Pancreas (tissue), 10 donors: ENCODE data around the gene PABPN1L. TPM values are rescaled to one million over a fixed set of nuclear protein-coding genes. Genes with fewer than 3 reads are reported as not detected.

Experiments
- ATAC-seq, 4 donors: fragments of 200-7000 bp; cut with Tn5 transposase; one replicate each; pipeline versions ENCODE4 v1.8.0 to v1.9.1; 2020; ENCODE audit warnings: mild to moderate bottlenecking in 4 of 4, moderate library complexity in 4 of 4
- DNase-seq, 6 donors: peaks; one replicate each; pipeline ENCODE4 v3.0.0-alpha.2; 2020
- FAIRE-seq: peaks from 2 replicates; lab custom pipeline; 2012; peaks lifted over from hg19 to GRCh38; lab: Jason Lieb, UNC
- H3K27ac ChIP-seq, 4 donors: fragments of 200-600 bp; sonication (generic); 1 replicate in 3 of 4; 2 replicates in 1 of 4; pipeline versions ENCODE4 v1.5.0 to v1.8.0; 2020
- H3K27me3 ChIP-seq, 4 donors: fragments of 200-600 bp; one replicate each; pipeline ENCODE4 v1.8.0; 2021
- H3K36me3 ChIP-seq, 3 donors: fragments of 200-600 bp; sonication (generic) in 1 of 3; one replicate each; pipeline versions ENCODE4 v1.5.0 to v1.8.0; 2020 to 2021
- H3K4me1 ChIP-seq, 3 donors: fragments of 200-600 bp; one replicate each; pipeline ENCODE4 v1.8.0; 2021
- H3K4me3 ChIP-seq, 4 donors: fragments of 200-600 bp; sonication (generic) in 2 of 4; one replicate each; pipeline versions ENCODE4 v1.5.0 to v1.8.0; 2020 to 2021
- H3K9me3 ChIP-seq, 4 donors: fragments of 200-600 bp; one replicate each; pipeline ENCODE4 v1.8.0; 2021
- CTCF ChIP-seq, 4 donors: fragments of 200-600 bp; sonication (generic) in 3 of 4; IDR thresholded peaks; one replicate each; pipeline versions ENCODE4 v1.5.0 to v1.8.0; 2021; ENCODE audit warnings: antibody characterized with exemption in 4 of 4
- WGBS, 2 donors: extraction: QIAGEN DNeasy Blood & Tissue Kit; methylation state at CpG; one replicate each; pipeline ENCODE4 v1.1.7; 2013; 5-methylcytosine and 5-hydroxymethylcytosine counted together
- intact Hi-C, 3 donors: fragments of 100-400 bp; cut with DNase I; formaldehyde crosslinking; loops; one replicate each; pipeline versions ENCODE4 v1.11.1 to v1.14.2; 2022
- polyA plus RNA-seq, 2 donors: library from polyadenylated mRNA; stranded (reverse); fragments of 200-250 nt; gene quantifications; one replicate each; pipeline ENCODE4 v1.2.3, GENCODE V29; 2013
- total RNA-seq, 6 donors: library from RNA; stranded (reverse); fragmentation: NEBNext Ultra II Directional in 4 of 6; extraction: Animal tissue kit (Norgen Biotek cat#: 25700) in 4 of 6; gene quantifications; one replicate each; pipeline versions ENCODE4 v1.2.1 to v1.2.4, GENCODE V29; 2021 to 2023
- donor health status: healthy with polysubstance abuse.
- donor health status: DM: no; HTN: no; CAD: no; lungs with moderate emphysema.
- donor health status: DM: no; HTN: no; CAD: no.
- donor health status: control.
- donor health status: control.
- donor health status: Bipolar disorder and iron deficiency.
- donor health status: DM: yes; HTN: yes; CAD: no.
- donor health status: DM: no; HTN: no; CAD: no.
- donor health status: DM: no; HTN: no; CAD: no.
- donor health status: DM: yes; HTN: yes; CAD: no.

Gene PABPN1L
- total and polyA plus RNA-seq, 8 donors: 0.23 to 0.65 (median 0.35) TPM; not detected in 3

GRCh38 chr16:88906535-88907105 is 40.2 kb upstream of the PABPN1L start:
- peaks cover 0 to 20% (median 20%) of the 10 kb centered on the region in 3 donors for H3K4me1 ChIP-seq
- intact Hi-C loops: no loop called here
- FAIRE-seq (no peak), ATAC-seq (no peak), DNase-seq (no peak)
- H3K4me3 ChIP-seq: no peak overlapping the region
- H3K27me3 ChIP-seq: no peaks in the 10 kb centered on the region
- H3K9me3 ChIP-seq: no peaks in the 10 kb centered on the region
- TF ChIP-seq CTCF (IDR thresholded peaks at IDR 0.05): no peak
- no peak overlapping the region for H3K27ac ChIP-seq
- WGBS, 2 donors: 85 to 89% methylated on average over 22 of the region's 22 CpGs
- no peaks in the 10 kb centered on the region for H3K36me3 ChIP-seq

- DNase-seq (no peak), ATAC-seq (no peak), FAIRE-seq (no peak)
- no peaks in the 10 kb centered on the region for H3K9me3 ChIP-seq
- 90% methylated on average over 16 of the region's 16 CpGs for WGBS, 2 donors
- H3K27me3 ChIP-seq: no peaks in the 10 kb centered on the region
- TF ChIP-seq CTCF (IDR thresholded peaks at IDR 0.05): no peak
- intact Hi-C loops: no loop called here
- H3K4me3 ChIP-seq: no peak overlapping the region
- no peaks in the 10 kb centered on the region for H3K36me3 ChIP-seq
- H3K4me1 ChIP-seq: peaks cover 0 to 19% (median 18%) of the 10 kb centered on the region in 3 donors
- no peak overlapping the region for H3K27ac ChIP-seq
Observed at GRCh38 chr16:88906020-88906419, 39.6 kb upstream of the PABPN1L start.

- WGBS, 2 donors: 49 to 70% methylated on average over 6 to 13 of the region's 13 CpGs
- no peaks in the 10 kb centered on the region for H3K27me3 ChIP-seq
- no peak for TF ChIP-seq CTCF (IDR thresholded peaks at IDR 0.05)
- peaks cover 0 to 14% (median 13%) of the 10 kb centered on the region in 3 donors for H3K4me1 ChIP-seq
- no peaks in the 10 kb centered on the region for H3K9me3 ChIP-seq
- H3K36me3 ChIP-seq: no peaks in the 10 kb centered on the region
- peak in 2 of 4 donors; percentile 3 to 5 for ATAC-seq
- intact Hi-C loops: no loop called here
- H3K4me3 ChIP-seq: no peak overlapping the region
- H3K27ac ChIP-seq: no peak overlapping the region
- FAIRE-seq: no peak
- DNase-seq: no peak
Observed at GRCh38 chr16:88905563-88905962, 39.1 kb upstream of the PABPN1L start.

GRCh38 chr16:88904676-88905365 is 38.4 kb upstream of the PABPN1L start:
- WGBS, 2 donors: 79 to 83% methylated on average over 21 of the region's 21 CpGs
- no peak for DNase-seq
- no peak for TF ChIP-seq CTCF (IDR thresholded peaks at IDR 0.05)
- H3K27me3 ChIP-seq: no peaks in the 10 kb centered on the region
- no peak overlapping the region for H3K4me3 ChIP-seq
- intact Hi-C loops: no loop called here
- H3K9me3 ChIP-seq: no peaks in the 10 kb centered on the region
- peaks cover 0 to 7% (median 6%) of the 10 kb centered on the region in 3 donors for H3K4me1 ChIP-seq
- FAIRE-seq: no peak
- no peaks in the 10 kb centered on the region for H3K36me3 ChIP-seq
- no peak for ATAC-seq
- H3K27ac ChIP-seq: no peak overlapping the region

- ATAC-seq (no peak), DNase-seq (no peak), FAIRE-seq (no peak)
- H3K4me3 ChIP-seq: no peak overlapping the region
- no peaks in the 10 kb centered on the region for H3K36me3 ChIP-seq
- H3K27ac ChIP-seq: no peak overlapping the region
- no peaks in the 10 kb centered on the region for H3K9me3 ChIP-seq
- 70 to 82% methylated on average over 14 of the region's 14 CpGs for WGBS, 2 donors
- intact Hi-C loops: no loop called here
- H3K4me1 ChIP-seq: no peaks in the 10 kb centered on the region
- H3K27me3 ChIP-seq: no peaks in the 10 kb centered on the region
- no peak for TF ChIP-seq CTCF (IDR thresholded peaks at IDR 0.05)
Observed at GRCh38 chr16:88903267-88903666, 36.8 kb upstream of the PABPN1L start.
